ENCODE measurements around the gene PNPLA1.

The PNPLA1 gene

GRCh38 chr6:36336779-36337241 lies 67.0 kb downstream of the PNPLA1 start, which contains the start of gene BNIP5:
BNIP5 (minus strand) TSS chr6:36336888; CDS start chr6:36330690, 6,198 bp downstream.
- TF ChIP-seq SIN3A (IDR thresholded peaks at IDR 0.05; ENCODE audit: borderline replicate concordance, insufficient read depth, low read length) (no peak), POLR2AphosphoS5 (IDR thresholded peaks at IDR 0.05; ENCODE audit: low read depth, low read length) (no peak), FOXP2 (optimal IDR thresholded peaks at IDR 0.05; ENCODE audit: borderline replicate concordance, extremely low read depth, extremely low read length, insufficient read depth) (no peak), TAF1 (IDR thresholded peaks at IDR 0.05; ENCODE audit: borderline replicate concordance, insufficient read depth, low read length) (no peak)
- TF ChIP-seq, protein P1, sequence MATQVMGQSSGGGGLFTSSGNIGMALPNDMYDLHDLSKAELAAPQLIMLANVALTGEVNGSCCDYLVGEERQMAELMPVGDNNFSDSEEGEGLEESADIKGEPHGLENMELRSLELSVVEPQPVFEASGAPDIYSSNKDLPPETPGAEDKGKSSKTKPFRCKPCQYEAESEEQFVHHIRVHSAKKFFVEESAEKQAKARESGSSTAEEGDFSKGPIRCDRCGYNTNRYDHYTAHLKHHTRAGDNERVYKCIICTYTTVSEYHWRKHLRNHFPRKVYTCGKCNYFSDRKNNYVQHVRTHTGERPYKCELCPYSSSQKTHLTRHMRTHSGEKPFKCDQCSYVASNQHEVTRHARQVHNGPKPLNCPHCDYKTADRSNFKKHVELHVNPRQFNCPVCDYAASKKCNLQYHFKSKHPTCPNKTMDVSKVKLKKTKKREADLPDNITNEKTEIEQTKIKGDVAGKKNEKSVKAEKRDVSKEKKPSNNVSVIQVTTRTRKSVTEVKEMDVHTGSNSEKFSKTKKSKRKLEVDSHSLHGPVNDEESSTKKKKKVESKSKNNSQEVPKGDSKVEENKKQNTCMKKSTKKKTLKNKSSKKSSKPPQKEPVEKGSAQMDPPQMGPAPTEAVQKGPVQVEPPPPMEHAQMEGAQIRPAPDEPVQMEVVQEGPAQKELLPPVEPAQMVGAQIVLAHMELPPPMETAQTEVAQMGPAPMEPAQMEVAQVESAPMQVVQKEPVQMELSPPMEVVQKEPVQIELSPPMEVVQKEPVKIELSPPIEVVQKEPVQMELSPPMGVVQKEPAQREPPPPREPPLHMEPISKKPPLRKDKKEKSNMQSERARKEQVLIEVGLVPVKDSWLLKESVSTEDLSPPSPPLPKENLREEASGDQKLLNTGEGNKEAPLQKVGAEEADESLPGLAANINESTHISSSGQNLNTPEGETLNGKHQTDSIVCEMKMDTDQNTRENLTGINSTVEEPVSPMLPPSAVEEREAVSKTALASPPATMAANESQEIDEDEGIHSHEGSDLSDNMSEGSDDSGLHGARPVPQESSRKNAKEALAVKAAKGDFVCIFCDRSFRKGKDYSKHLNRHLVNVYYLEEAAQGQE (IDR thresholded peaks at IDR 0.05; ENCODE audit: insufficient read depth in 1 of 2, low read depth in 2 of 2, low read length in 2 of 2), result no peak

DNA sequence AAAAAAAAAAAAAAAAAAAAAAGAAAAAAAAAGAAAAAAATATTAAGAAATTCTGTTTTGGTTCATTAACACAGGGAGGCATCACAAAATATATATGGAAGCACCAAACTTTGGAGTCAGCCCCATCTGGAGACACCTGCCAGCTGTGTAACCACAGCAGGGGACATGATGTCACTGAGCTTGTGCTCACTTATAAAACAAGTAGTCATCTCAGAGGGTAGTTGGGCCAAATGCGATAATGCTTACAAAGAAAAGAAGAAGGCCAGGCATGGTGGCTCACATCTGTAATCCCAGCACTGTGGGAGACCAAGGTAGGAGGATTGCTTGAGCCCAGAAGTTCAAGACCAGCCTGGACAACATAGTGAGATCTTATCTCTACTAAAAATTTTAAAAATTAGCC lies 68.0 kb downstream of the PNPLA1 start:
- no peak for TF ChIP-seq SIN3A (IDR thresholded peaks at IDR 0.05; ENCODE audit: borderline replicate concordance, insufficient read depth, low read length)
- no peak for TF ChIP-seq TAF1 (IDR thresholded peaks at IDR 0.05; ENCODE audit: borderline replicate concordance, insufficient read depth, low read length)
- TF ChIP-seq FOXP2 (optimal IDR thresholded peaks at IDR 0.05; ENCODE audit: borderline replicate concordance, extremely low read depth, extremely low read length, insufficient read depth), result no peak
- TF ChIP-seq, protein P1 (IDR thresholded peaks at IDR 0.05; ENCODE audit: insufficient read depth in 1 of 2, low read depth in 2 of 2, low read length in 2 of 2), result no peak
- no peak for TF ChIP-seq POLR2AphosphoS5 (IDR thresholded peaks at IDR 0.05; ENCODE audit: low read depth, low read length)

DNA sequence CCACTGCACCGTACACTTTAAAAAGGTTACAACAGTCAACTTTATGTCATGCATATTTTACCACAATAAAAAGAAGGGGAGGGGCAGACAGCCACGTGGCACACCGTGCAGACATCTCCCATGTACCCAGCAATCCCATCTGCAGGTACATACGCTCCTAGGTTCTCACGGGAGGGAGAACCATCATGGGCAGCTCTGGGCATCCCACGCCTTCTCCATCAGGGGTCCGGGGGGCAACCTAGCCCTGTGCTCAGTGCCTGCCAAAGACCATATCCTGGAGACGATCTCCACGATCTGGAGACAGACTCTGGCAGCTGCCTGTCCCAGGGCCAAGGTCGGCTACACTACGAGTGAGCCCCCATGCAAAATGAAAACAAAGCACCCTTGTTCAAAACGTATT lies 69.3 kb downstream of the PNPLA1 start:
- TF ChIP-seq, protein P1 (IDR thresholded peaks at IDR 0.05; ENCODE audit: insufficient read depth in 1 of 2, low read depth in 2 of 2, low read length in 2 of 2), result no peak
- no peak for TF ChIP-seq FOXP2 (optimal IDR thresholded peaks at IDR 0.05; ENCODE audit: borderline replicate concordance, extremely low read depth, extremely low read length, insufficient read depth)
- no peak for TF ChIP-seq POLR2AphosphoS5 (IDR thresholded peaks at IDR 0.05; ENCODE audit: low read depth, low read length)
- TF ChIP-seq TAF1 (IDR thresholded peaks at IDR 0.05; ENCODE audit: borderline replicate concordance, insufficient read depth, low read length), result no peak
- TF ChIP-seq SIN3A (IDR thresholded peaks at IDR 0.05; ENCODE audit: borderline replicate concordance, insufficient read depth, low read length), result no peak

DNA sequence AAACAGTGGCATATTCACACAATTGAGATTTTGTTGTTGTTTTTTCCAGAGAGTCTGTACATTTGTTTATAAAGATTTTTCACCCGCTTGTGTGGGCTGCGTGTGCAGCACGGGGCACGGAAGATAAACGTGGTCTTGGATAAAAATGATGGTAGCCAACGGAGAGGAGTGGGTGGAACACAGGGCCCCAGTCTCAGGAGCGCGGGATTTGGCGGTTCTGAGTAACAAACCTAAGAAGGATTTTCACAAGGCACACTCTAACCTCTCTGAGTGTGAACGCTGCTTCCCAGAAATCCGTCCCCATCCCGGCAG lies 70.4 kb downstream of the PNPLA1 start:
- TF ChIP-seq, protein P1 (IDR thresholded peaks at IDR 0.05; ENCODE audit: insufficient read depth in 1 of 2, low read depth in 2 of 2, low read length in 2 of 2), result no peak
- TF ChIP-seq POLR2AphosphoS5 (IDR thresholded peaks at IDR 0.05; ENCODE audit: low read depth, low read length) (no peak), SIN3A (IDR thresholded peaks at IDR 0.05; ENCODE audit: borderline replicate concordance, insufficient read depth, low read length) (no peak)

Measured in PFSK-1 (cell line).